IMR-90 (cell line): Measurements from ENCODE around the gene ACOXL. TPM values are rescaled to one million over a fixed set of nuclear protein-coding genes. Genes with fewer than 3 reads are reported as not detected.

Source experiments
- ATAC-seq: fragments of 200-7000 bp; cut with Tn5 transposase; 2 replicates; pipeline ENCODE4 v1.9.1; 2020; ENCODE audit warnings: low read depth, mild to moderate bottlenecking, moderate library complexity
- BruUV-seq: library from RNA; stranded (reverse); fragments of 400-500 nt; replicated peaks from 2 replicates; lab custom pipeline; 2021; lab: Mats Ljungman, UMichigan
- CTCF ChIA-PET: fragments of 300-600 bp; formaldehyde crosslinking; extraction: SDS; loops from one replicate; lab custom pipeline; 2021; ENCODE audit warnings: antibody characterized with exemption; lab: Yijun Ruan, JAX
- POLR2A ChIA-PET: fragments of 300-600 bp; sonication (Branson Sonifier 250); formaldehyde crosslinking; loops from one replicate; lab custom pipeline; 2022; ENCODE audit warnings: antibody characterized with exemption; ENCODE audit not compliant: unreplicated experiment; lab: Charles Lee
- DNase-seq: peaks from one replicate; pipeline ENCODE4 v3.0.0; 2013
- H2AFZ ChIP-seq: replicated peaks from 2 replicates; pipeline ENCODE3; 2013; ENCODE audit warnings: low read length, mild to moderate bottlenecking; ENCODE audit not compliant: poor library complexity
- H2AK5ac ChIP-seq: 2 replicates; pipeline ENCODE4 v1.6.1; 2013; ENCODE audit warnings: low read depth, low read length, inconsistent platforms
- H2AK9ac ChIP-seq: replicated peaks from 2 replicates; pipeline ENCODE3; 2013; ENCODE audit warnings: mild to moderate bottlenecking, low read depth, low read length, moderate library complexity; ENCODE audit not compliant: poor library complexity
- H2BK120ac ChIP-seq: 2 replicates; pipeline ENCODE4 v1.6.1; 2013; ENCODE audit warnings: low read depth, low read length, inconsistent platforms
- H2BK15ac ChIP-seq: 3 replicates; pipeline ENCODE4 v1.6.1; 2013; ENCODE audit warnings: low read depth, low read length, inconsistent platforms
- H2BK20ac ChIP-seq: 2 replicates; pipeline ENCODE4 v1.6.1; 2013; ENCODE audit warnings: low read depth, mild to moderate bottlenecking, inconsistent platforms, low read length, moderate library complexity
- H2BK5ac ChIP-seq: 2 replicates; pipeline ENCODE4 v1.6.1; 2013; ENCODE audit warnings: mild to moderate bottlenecking, low read depth, low read length, inconsistent platforms; ENCODE audit not compliant: poor library complexity, severe bottlenecking
- H3K14ac ChIP-seq: replicated peaks from 2 replicates; pipeline ENCODE4 v1.6.1; 2013; ENCODE audit warnings: low read depth, low read length, inconsistent platforms
- H3K18ac ChIP-seq: 2 replicates; pipeline ENCODE4 v1.6.1; 2013; ENCODE audit warnings: low read depth, low read length, control low read depth
- H3K23ac ChIP-seq: 2 replicates; pipeline ENCODE4 v1.6.1; 2013; ENCODE audit warnings: low read depth, low read length, inconsistent platforms
- H3K27ac ChIP-seq: 2 replicates; pipeline ENCODE4 v1.5.1; 2013; ENCODE audit warnings: mild to moderate bottlenecking, control low read depth, low read length; ENCODE audit not compliant: insufficient read depth
- H3K27me3 ChIP-seq: 2 replicates; pipeline ENCODE4 v1.6.1; 2013; ENCODE audit warnings: low read length; ENCODE audit not compliant: control insufficient read depth, insufficient read depth
- H3K36me3 ChIP-seq: 2 replicates; pipeline ENCODE4 v1.6.1; 2013; ENCODE audit warnings: low read length, mixed read lengths; ENCODE audit not compliant: control insufficient read depth, insufficient read depth
- H3K4ac ChIP-seq: 2 replicates; pipeline ENCODE4 v1.6.1; 2013; ENCODE audit warnings: low read depth, low read length, inconsistent platforms
- H3K4me1 ChIP-seq: 2 replicates; pipeline ENCODE4 v1.6.1; 2013; ENCODE audit warnings: low read length, mixed read lengths; ENCODE audit not compliant: control insufficient read depth, insufficient read depth
- H3K4me2 ChIP-seq: 2 replicates; pipeline ENCODE4 v1.6.1; 2013; ENCODE audit warnings: low read depth, mild to moderate bottlenecking, control low read depth, low read length, moderate library complexity
- H3K4me3 ChIP-seq: 2 replicates; pipeline ENCODE4 v1.5.1; 2013; ENCODE audit warnings: low read depth, mild to moderate bottlenecking, control low read depth, low read length, moderate library complexity; ENCODE audit not compliant: insufficient read depth
- H3K56ac ChIP-seq: 2 replicates; pipeline ENCODE4 v1.6.1; 2013; ENCODE audit warnings: low read length, inconsistent platforms; ENCODE audit not compliant: insufficient read depth; ENCODE audit errors: extremely low read depth
- H3K79me1 ChIP-seq, 2 experiments: 2 replicates each; pipeline ENCODE4 v1.6.1; 2013; ENCODE audit warnings: low read length in 2 of 2, inconsistent platforms in 1 of 2, low read depth in 1 of 2
- H3K9ac ChIP-seq: 2 replicates; pipeline ENCODE4 v1.6.1; 2013; ENCODE audit warnings: low read depth, low read length, control low read depth
- H3K9me1 ChIP-seq: 2 replicates; pipeline ENCODE4 v1.6.1; 2013; ENCODE audit warnings: low read length, inconsistent platforms; ENCODE audit not compliant: insufficient read depth
- H3K9me3 ChIP-seq: 2 replicates; pipeline ENCODE4 v1.6.1; 2013; ENCODE audit warnings: low read length; ENCODE audit not compliant: control insufficient read depth, insufficient read depth
- H4K20me1 ChIP-seq: 2 replicates; pipeline ENCODE4 v1.6.1; 2013; ENCODE audit warnings: low read length, inconsistent platforms; ENCODE audit not compliant: insufficient read depth
- H4K5ac ChIP-seq: 2 replicates; pipeline ENCODE4 v1.6.1; 2013; ENCODE audit warnings: mild to moderate bottlenecking, low read depth, low read length, control low read depth
- H4K8ac ChIP-seq, 2 experiments: 2 replicates each; pipeline ENCODE4 v1.6.1; 2013; ENCODE audit warnings: low read depth in 2 of 2, low read length in 2 of 2, control low read depth in 1 of 2, inconsistent platforms in 1 of 2
- H4K91ac ChIP-seq: 2 replicates; pipeline ENCODE4 v1.6.1; 2013; ENCODE audit warnings: low read depth, low read length, inconsistent platforms; ENCODE audit not compliant: insufficient read depth
- BHLHE40 ChIP-seq: fragments of 150-350 bp; IDR thresholded peaks from 2 replicates; pipeline ENCODE4 v1.6.1; 2016; ENCODE audit warnings: mild to moderate bottlenecking, low read depth, low read length
- CHD1 ChIP-seq: IDR thresholded peaks from 2 replicates; pipeline ENCODE4 v1.6.1; 2012; ENCODE audit warnings: low read depth, low read length, improper control_type of control experiment
- MAFK ChIP-seq: IDR thresholded peaks from 2 replicates; pipeline ENCODE4 v1.6.1; 2012; ENCODE audit warnings: low read depth, low read length, improper control_type of control experiment
- MXI1 ChIP-seq: IDR thresholded peaks from 2 replicates; pipeline ENCODE4 v1.6.1; 2012; ENCODE audit warnings: low read depth, mild to moderate bottlenecking, low read length, moderate library complexity, borderline replicate concordance
- RAD21 ChIP-seq: IDR thresholded peaks from 2 replicates; pipeline ENCODE4 v1.6.1; 2012; ENCODE audit warnings: low read length, improper control_type of control experiment
- SMC3 ChIP-seq: fragments of 150-350 bp; IDR thresholded peaks from 2 replicates; pipeline ENCODE4 v1.6.1; 2016; ENCODE audit warnings: low read depth, mild to moderate bottlenecking, antibody characterized with exemption, low read length, moderate library complexity
- USF2 ChIP-seq: fragments of 150-350 bp; IDR thresholded peaks from 2 replicates; pipeline ENCODE4 v1.6.1; 2017; ENCODE audit warnings: mild to moderate bottlenecking, antibody characterized with exemption, low read length, low read depth
- WGBS, 2 experiments: methylation state at CpG; one replicate each; pipeline versions ENCODE4 v1.1.5 to v1.1.7; 2013; ENCODE audit warnings: missing lambda C conversion rate in 2 of 2; ENCODE audit not compliant: insufficient read length in 1 of 2; ENCODE audit errors: extremely low coverage in 2 of 2; 5-methylcytosine and 5-hydroxymethylcytosine counted together
- dilution Hi-C: fragments of 300-500 bp; cut with HindIII; formaldehyde crosslinking; loops from one replicate; pipeline ENCODE4 v1.14.3; 2018; ENCODE audit warnings: low sequenced_read_pairs; ENCODE audit not compliant: unreplicated experiment
- in situ Hi-C: fragments of 300-500 bp; cut with MboI; formaldehyde crosslinking; loops from 3 replicates; pipeline ENCODE4 v1.14.3; 2019; ENCODE audit warnings: low sequenced_read_pairs, inconsistent platforms, mixed read lengths
- intact Hi-C: fragments of 100-400 bp; cut with micrococcal nuclease; formaldehyde crosslinking; loops from 2 replicates; pipeline ENCODE4 v1.10.0; 2022
- polyA plus RNA-seq, 3 experiments: library from polyadenylated mRNA; depleted of rRNA; stranded (reverse); fragments of >200 nt; gene quantifications; 2 replicates each; pipeline ENCODE4 v1.2.3, GENCODE V29; 2012; ENCODE audit warnings: low replicate concordance in 1 of 3
- total RNA-seq: library from RNA; depleted of rRNA; stranded (reverse); fragments of >200 nt; gene quantifications from 2 replicates; pipeline ENCODE4 v1.2.3, GENCODE V29; 2012

The ACOXL gene
- total and polyA plus RNA-seq, 2 of the 4 experiments (the other 2 are of a cell fraction) = not detected

- Histone ChIP-seq H3K79me1 (no peaks in the 10 kb centered on the region), H2BK5ac (no peak overlapping the region), H3K27ac (no peak overlapping the region), H3K18ac (no peak overlapping the region), H3K9me3 (no peaks in the 10 kb centered on the region), H3K4me2 (no peak overlapping the region), H4K8ac (no peak overlapping the region), H2BK120ac (no peak overlapping the region), H3K23ac (no peak overlapping the region), H3K36me3 (no peaks in the 10 kb centered on the region), H3K4me1 (no peaks in the 10 kb centered on the region), H3K9ac (no peak overlapping the region), H4K20me1 (no peaks in the 10 kb centered on the region), H2BK15ac (no peak overlapping the region), H3K27me3 (peaks cover 9% of the 10 kb centered on the region), H3K4ac (no peak overlapping the region), H4K5ac (no peak overlapping the region), H3K14ac (no peak overlapping the region), H2AK5ac (no peak overlapping the region), H3K9me1 (no peaks in the 10 kb centered on the region), H2AFZ (no peak overlapping the region), H3K4me3 (no peak overlapping the region), H3K56ac (no peak overlapping the region), H4K91ac (no peak overlapping the region), H2BK20ac (no peak overlapping the region), H2AK9ac (no peak overlapping the region)
- WGBS, 2 experiments = 60% methylated on average over 1 of the region's 5 CpGs; no CpG with 5 or more reads in 1 of the 2 experiments
- in situ Hi-C loops (no loop called here), intact Hi-C loops (no loop called here), dilution Hi-C loops (no loop called here)
- POLR2A ChIA-PET = no interaction called here
- DNase-seq (no peak), ATAC-seq (no peak)
- no peak for TF ChIP-seq SMC3
- TF ChIP-seq BHLHE40 = no peak
- no peak for TF ChIP-seq MXI1
- TF ChIP-seq RAD21 = no peak
- no peak for TF ChIP-seq USF2
- no peak for TF ChIP-seq CHD1
- TF ChIP-seq MAFK = no peak
- CTCF ChIA-PET = no interaction called here
- no TSS peak for BruUV-seq
Observed at GRCh38 chr2:110940376-110940910, 208.1 kb downstream of the ACOXL start.
